A673 (cell line): Measurements from ENCODE around the gene CUBN. TPM values are rescaled to one million over a fixed set of nuclear protein-coding genes. Genes with fewer than 3 reads are reported as not detected.

Experiments
- BruUV-seq: library from RNA; stranded (reverse); fragments of 400-500 nt; replicated peaks from 2 replicates; lab custom pipeline; 2021; lab: Mats Ljungman, UMichigan
- CTCF ChIA-PET: fragments of 300-600 bp; sonication (Branson Sonifier 250); formaldehyde crosslinking; loops from one replicate; lab custom pipeline; 2022; ENCODE audit warnings: antibody characterized with exemption; lab: Charles Lee
- POLR2A ChIA-PET: fragments of 300-600 bp; sonication (Branson Sonifier 250); formaldehyde crosslinking; loops from one replicate; lab custom pipeline; 2022; ENCODE audit warnings: antibody characterized with exemption; ENCODE audit not compliant: low non-redundant PET; lab: Charles Lee
- DNase-seq: peaks from one replicate; pipeline ENCODE4 v3.0.0-alpha.2; 2015; ENCODE audit warnings: low spot score
- H3K27ac ChIP-seq: fragments of 200-600 bp; sonication (generic); 2 replicates; pipeline ENCODE4 v1.5.1; 2016; ENCODE audit warnings: mixed run types, low read depth, mild to moderate bottlenecking, mixed read lengths, antibody characterized with exemption, low read length; ENCODE audit not compliant: poor library complexity, severe bottlenecking
- H3K27me3 ChIP-seq: fragments of 200-600 bp; sonication (generic); replicated peaks from 2 replicates; pipeline ENCODE4 v1.6.1; 2017; ENCODE audit warnings: mixed run types, low read depth, mild to moderate bottlenecking, mixed read lengths, antibody characterized with exemption, low read length; ENCODE audit not compliant: insufficient read depth, poor library complexity
- H3K36me3 ChIP-seq: fragments of 200-600 bp; sonication (generic); 2 replicates; pipeline ENCODE4 v1.6.1; 2016; ENCODE audit warnings: mixed run types, mild to moderate bottlenecking, mixed read lengths, antibody characterized with exemption, low read length; ENCODE audit not compliant: insufficient read depth, poor library complexity, severe bottlenecking
- H3K4me1 ChIP-seq: fragments of 200-600 bp; sonication (generic); 2 replicates; pipeline ENCODE4 v1.6.1; 2017; ENCODE audit warnings: mixed run types, mild to moderate bottlenecking, mixed read lengths, antibody characterized with exemption, low read length; ENCODE audit not compliant: insufficient read depth, poor library complexity, severe bottlenecking
- H3K4me3 ChIP-seq: fragments of 200-600 bp; sonication (generic); 2 replicates; pipeline ENCODE4 v1.5.1; 2016; ENCODE audit warnings: low read depth, mixed run types, mild to moderate bottlenecking, mixed read lengths, low read length; ENCODE audit not compliant: poor library complexity, severe bottlenecking
- H3K9me3 ChIP-seq: fragments of 200-600 bp; sonication (generic); 2 replicates; pipeline ENCODE4 v1.6.1; 2016; ENCODE audit warnings: mixed run types, low read depth, mild to moderate bottlenecking, mixed read lengths, antibody characterized with exemption, low read length; ENCODE audit not compliant: poor library complexity, severe bottlenecking
- EZH2 ChIP-seq: fragments of 200-600 bp; sonication (generic); IDR thresholded peaks from 2 replicates; pipeline ENCODE4 v1.6.1; 2017; ENCODE audit warnings: borderline replicate concordance, low read depth, mild to moderate bottlenecking, mixed read lengths, antibody characterized with exemption, low read length; ENCODE audit not compliant: poor library complexity, severe bottlenecking
- intact Hi-C: fragments of 100-400 bp; cut with micrococcal nuclease; formaldehyde crosslinking; loops from one replicate; pipeline ENCODE4 v1.10.0; 2022; ENCODE audit not compliant: unreplicated experiment
- total RNA-seq: library from RNA; stranded (reverse); gene quantifications from 2 replicates; pipeline ENCODE4 v1.2.3, GENCODE V29; 2021
- TF ChIP-seq, protein P1 (sequence below): fragments of 300-800, 200-600 bp; sonication (generic); conservative IDR thresholded peaks from 2 replicates; pipeline ENCODE4 v1.5.1; 2017; ENCODE audit warnings: low read depth, mild to moderate bottlenecking, antibody characterized with exemption, low read length, moderate library complexity, mixed read lengths

The CUBN gene
- total RNA-seq, 1 experiment from 2014 or later: 3.4 TPM

DNA sequence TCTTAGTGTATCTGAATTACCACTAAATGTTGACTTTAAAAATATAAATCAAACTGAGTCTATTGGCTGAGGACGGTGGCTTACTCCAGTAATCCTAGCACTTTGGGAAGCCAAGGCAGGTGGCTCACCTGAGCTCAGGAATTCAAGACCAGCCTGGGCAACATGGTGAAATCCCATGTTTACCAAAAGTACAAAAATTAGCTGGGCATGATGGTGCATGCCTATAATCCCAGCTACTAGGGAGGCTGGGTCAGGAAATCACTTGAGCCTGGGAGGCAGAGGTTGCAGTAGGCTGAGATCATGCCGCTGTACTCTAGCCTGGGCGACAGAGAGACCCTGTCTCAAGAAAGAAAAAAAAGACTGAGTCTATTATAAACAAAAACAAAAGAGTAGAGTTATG is 205.9 kb downstream of the CUBN start:
- Histone ChIP-seq H3K36me3 (no peaks in the 10 kb centered on the region), H3K27ac (no peak overlapping the region), H3K4me1 (peaks cover 11% of the 10 kb centered on the region), H3K9me3 (no peaks in the 10 kb centered on the region), H3K27me3 (no peaks in the 10 kb centered on the region), H3K4me3 (no peak overlapping the region)
- CTCF ChIA-PET: no interaction called here
- no TSS peak for BruUV-seq
- no peak for TF ChIP-seq EZH2
- TF ChIP-seq, protein P1, sequence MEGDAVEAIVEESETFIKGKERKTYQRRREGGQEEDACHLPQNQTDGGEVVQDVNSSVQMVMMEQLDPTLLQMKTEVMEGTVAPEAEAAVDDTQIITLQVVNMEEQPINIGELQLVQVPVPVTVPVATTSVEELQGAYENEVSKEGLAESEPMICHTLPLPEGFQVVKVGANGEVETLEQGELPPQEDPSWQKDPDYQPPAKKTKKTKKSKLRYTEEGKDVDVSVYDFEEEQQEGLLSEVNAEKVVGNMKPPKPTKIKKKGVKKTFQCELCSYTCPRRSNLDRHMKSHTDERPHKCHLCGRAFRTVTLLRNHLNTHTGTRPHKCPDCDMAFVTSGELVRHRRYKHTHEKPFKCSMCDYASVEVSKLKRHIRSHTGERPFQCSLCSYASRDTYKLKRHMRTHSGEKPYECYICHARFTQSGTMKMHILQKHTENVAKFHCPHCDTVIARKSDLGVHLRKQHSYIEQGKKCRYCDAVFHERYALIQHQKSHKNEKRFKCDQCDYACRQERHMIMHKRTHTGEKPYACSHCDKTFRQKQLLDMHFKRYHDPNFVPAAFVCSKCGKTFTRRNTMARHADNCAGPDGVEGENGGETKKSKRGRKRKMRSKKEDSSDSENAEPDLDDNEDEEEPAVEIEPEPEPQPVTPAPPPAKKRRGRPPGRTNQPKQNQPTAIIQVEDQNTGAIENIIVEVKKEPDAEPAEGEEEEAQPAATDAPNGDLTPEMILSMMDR: no peak
- no peak for DNase-seq
- POLR2A ChIA-PET: no interaction called here
- intact Hi-C loops: no loop called here

- Histone ChIP-seq H3K27me3 (no peaks in the 10 kb centered on the region), H3K4me1 (peaks cover 11% of the 10 kb centered on the region), H3K9me3 (no peaks in the 10 kb centered on the region), H3K27ac (no peak overlapping the region), H3K36me3 (no peaks in the 10 kb centered on the region), H3K4me3 (no peak overlapping the region)
- intact Hi-C loops: no loop called here
- POLR2A ChIA-PET: no interaction called here
- CTCF ChIA-PET: no interaction called here
- no peak for TF ChIP-seq EZH2
- TF ChIP-seq, protein P1: no peak
- BruUV-seq: no TSS peak
- no peak for DNase-seq
Measured at GRCh38 chr10:16923309-16923708, 206.3 kb downstream of the CUBN start.

DNA sequence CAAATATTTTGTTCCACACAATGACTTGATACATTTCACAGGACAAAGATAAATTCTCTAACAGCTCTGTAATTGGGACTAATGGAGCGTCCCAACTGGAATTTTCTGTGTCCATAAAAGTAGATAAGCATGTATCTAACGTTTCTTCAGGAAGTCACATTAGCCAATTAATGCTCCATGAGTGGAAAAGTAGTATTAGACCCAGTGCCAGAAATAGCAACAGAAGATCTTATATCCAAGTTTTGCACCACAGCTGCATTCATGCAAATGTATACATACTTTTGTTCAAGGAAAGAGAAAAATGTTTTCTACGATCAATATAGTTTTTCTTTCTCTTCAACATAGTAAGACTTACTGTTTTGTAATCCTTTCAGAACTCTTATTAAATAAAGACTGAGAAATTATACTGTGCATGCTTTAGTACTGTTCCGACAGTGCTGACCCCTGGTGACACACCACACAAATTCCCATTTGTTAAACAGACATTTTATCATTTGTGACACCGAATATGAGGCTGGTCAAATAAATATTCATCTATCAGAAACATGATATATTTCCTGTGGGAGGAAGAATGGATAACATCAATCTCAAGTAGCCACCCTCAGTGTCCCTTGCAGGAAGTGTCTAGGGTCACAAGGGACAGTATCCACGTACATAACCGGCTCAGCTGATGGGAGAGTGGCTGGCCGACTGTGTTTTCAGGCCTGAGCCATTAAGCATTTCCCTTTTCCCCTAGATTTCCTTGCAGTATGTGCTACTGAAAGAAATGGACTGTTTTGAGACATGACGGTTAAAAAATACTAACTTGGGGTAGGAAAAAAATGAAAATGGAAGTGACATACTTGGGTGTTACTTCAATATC is 210.3 kb downstream of the CUBN start:
- ChIA-PET POLR2A (no interaction called here), CTCF (no interaction called here)
- Histone ChIP-seq H3K9me3 (peaks cover 3% of the 10 kb centered on the region), H3K4me1 (peaks cover 11% of the 10 kb centered on the region), H3K27ac (no peak overlapping the region), H3K36me3 (no peaks in the 10 kb centered on the region), H3K4me3 (no peak overlapping the region), H3K27me3 (no peaks in the 10 kb centered on the region)
- intact Hi-C loops: no loop called here
- DNase-seq: no peak
- no TSS peak for BruUV-seq
- TF ChIP-seq EZH2: no peak
- TF ChIP-seq, protein P1: no peak; the same call in 1 of the 2 replicates
